GM19238 (cell line): ENCODE measurements around the gene TSPAN12.

Experiments used
- DNase-seq: peaks from one replicate; pipeline ENCODE4 v3.0.0; 2011; ENCODE audit warnings: low spot score; ENCODE audit not compliant: insufficient read length

Gene TSPAN12

GRCh38 chr7:120843109-120843508 lies 14.8 kb downstream of the TSPAN12 start:
- DNase-seq, result no peak

- DNase-seq, result no peak
These were observed 15.8 kb downstream of the TSPAN12 start for GRCh38 chr7:120842121-120842621.

- DNase-seq, result no peak
These were observed 16.3 kb downstream of the TSPAN12 start for GRCh38 chr7:120841608-120842007.

GRCh38 chr7:120838281-120838682 lies 19.7 kb downstream of the TSPAN12 start:
- DNase-seq, result no peak

GRCh38 chr7:120837599-120837998 lies 20.3 kb downstream of the TSPAN12 start:
- DNase-seq, result no peak

DNA sequence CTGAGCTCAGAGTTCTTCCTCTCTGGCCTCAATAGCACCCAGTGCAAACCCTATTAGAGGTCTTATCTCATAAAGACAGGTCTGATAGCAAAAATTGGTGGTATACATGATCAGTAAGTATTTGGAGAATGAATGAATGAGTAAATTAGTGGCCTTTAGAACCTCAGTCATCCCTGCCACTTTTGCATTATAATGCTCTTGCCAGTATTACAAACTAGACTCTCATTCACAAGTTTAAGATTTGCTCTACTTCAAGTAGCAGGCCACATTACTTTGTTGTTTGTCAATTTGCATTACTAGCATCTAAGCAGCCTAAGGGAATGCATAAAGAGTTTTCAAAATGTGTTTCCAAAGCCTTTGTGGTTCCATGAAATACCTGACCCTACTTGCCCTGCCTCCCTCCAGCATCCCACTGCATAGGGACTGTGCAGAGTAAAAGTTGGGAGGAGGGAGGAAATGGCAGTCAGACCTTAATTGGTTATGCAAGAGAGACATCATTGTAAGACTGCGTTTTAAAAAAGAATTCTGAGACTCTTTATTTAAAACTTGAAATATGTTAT lies 21.3 kb downstream of the TSPAN12 start:
- DNase-seq, result no peak

GRCh38 chr7:120834726-120835125 lies 23.2 kb downstream of the TSPAN12 start:
- no peak for DNase-seq

- no peak for DNase-seq
These were observed 24.4 kb downstream of the TSPAN12 start for GRCh38 chr7:120833546-120833945.

- no peak for DNase-seq
These were observed 25.1 kb downstream of the TSPAN12 start for GRCh38 chr7:120832803-120833202.

GRCh38 chr7:120831260-120831659 lies 26.7 kb downstream of the TSPAN12 start:
- no peak for DNase-seq

- DNase-seq, result no peak
These were observed 28.5 kb downstream of the TSPAN12 start for GRCh38 chr7:120829487-120829886.

DNA sequence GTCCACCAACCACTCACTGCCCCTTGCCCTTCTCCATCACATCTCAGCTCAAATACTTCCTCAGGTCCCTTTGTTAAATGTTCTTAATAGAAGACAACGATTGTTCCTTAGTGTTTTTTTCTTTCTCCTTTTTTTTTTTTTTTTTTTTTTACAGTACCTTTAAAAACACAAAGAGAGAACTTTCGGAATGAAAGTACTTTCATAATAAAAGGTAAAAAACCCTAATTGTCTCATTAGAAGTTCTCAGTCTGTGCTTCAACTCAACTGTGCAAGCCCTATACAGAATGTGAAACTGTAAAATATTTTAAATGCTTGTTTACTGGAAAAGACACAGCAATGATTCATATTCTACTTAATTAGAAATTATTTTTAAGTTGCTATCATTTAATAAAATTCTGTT lies 29.4 kb downstream of the TSPAN12 start:
- DNase-seq, result no peak

- DNase-seq, result no peak
These were observed 30.4 kb downstream of the TSPAN12 start for GRCh38 chr7:120827371-120828118.

GRCh38 chr7:120825576-120825975 lies 32.4 kb downstream of the TSPAN12 start:
- no peak for DNase-seq

- no peak for DNase-seq
These were observed 32.8 kb downstream of the TSPAN12 start for GRCh38 chr7:120825152-120825551.

- no peak for DNase-seq
These were observed 38.1 kb downstream of the TSPAN12 start for GRCh38 chr7:120819861-120820260.

DNA sequence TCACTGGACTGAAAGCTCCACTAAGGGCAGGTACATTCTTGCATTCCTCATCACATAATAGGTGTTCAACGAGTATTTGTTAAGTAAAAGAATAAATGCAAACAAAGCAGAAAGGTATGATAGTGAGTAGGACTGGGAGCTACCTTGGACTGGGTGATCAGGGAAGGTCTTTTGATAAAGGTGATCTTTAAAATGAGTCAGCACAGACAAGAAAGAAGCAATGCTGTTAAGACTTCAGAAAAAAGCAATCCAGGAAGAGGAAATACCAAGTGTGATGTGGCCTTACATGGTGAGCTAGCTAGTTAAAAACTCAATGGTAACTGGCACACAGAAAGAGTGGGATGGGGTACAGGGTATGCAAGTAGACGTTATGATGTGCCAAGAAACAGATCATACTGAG lies 40.1 kb downstream of the TSPAN12 start:
- no peak for DNase-seq

GRCh38 chr7:120814253-120814939 lies 43.5 kb downstream of the TSPAN12 start:
- DNase-seq, result no peak

GRCh38 chr7:120813546-120814252 lies 44.2 kb downstream of the TSPAN12 start:
- no peak for DNase-seq

DNA sequence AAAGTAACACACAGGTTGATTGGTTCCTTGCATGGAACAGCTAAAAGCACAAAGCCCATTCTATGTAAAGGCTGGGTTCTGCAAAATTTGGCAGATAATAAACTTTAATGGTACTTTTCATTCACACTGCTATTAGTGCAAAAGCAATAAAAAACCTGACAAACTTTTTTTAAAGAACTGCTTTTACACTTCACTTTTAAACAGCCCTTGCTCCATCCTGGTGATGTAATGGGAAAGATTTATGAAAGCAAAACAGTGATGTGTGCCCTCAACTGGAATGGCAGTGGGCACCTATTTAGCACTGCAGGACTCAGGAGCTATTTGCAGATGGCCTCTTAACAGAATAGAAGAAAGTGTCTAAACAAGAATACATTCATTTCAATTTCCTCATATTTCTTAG lies 44.9 kb downstream of the TSPAN12 start:
- DNase-seq, result no peak

- no peak for DNase-seq
These were observed 48.7 kb downstream of the TSPAN12 start for GRCh38 chr7:120809260-120809659.

- no peak for DNase-seq
These were observed 50.6 kb downstream of the TSPAN12 start for GRCh38 chr7:120807390-120807789.
